ENCODE results near the gene CLDND2. TPM values are rescaled to one million over a fixed set of nuclear protein-coding genes. Genes with fewer than 3 reads are reported as not detected.
"Not testable (repeated sequence)": the region's sequence is repeated elsewhere in the genome, so short reads cannot be mapped to it uniquely, and the experiment has no call there.

Gene CLDND2
- total RNA-seq, 1 donor: not detected

DNA sequence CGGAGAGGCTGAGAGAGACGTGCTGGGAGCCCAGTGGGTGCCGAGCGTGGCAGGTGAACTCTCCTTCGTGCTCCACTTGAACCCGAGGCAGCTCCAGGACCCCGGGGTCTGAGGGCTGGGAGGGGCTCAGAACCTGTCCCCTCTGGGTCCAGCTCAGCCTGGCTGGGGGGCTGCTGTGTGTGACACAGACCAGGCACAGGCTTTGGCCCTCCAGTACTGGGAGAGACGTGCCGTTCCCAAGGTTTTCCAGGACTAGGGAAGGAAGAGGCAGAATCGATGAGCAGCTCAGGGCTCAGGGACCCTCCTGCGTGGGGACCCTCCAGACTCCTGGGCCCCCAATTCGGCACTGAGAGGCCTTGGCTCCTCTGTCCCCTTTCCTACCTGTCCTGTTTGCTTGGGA is 46.4 kb upstream of the CLDND2 start:
- Histone ChIP-seq H3K27me3 (ENCODE audit: insufficient read depth, low read length) (no peaks in the 10 kb centered on the region), H3K27ac (ENCODE audit: low read depth, low read length) (no peak overlapping the region), H3K79me2 (ENCODE audit: insufficient read depth, low read length) (no peaks in the 10 kb centered on the region), H3K9me3 (ENCODE audit: low read depth, low read length) (no peaks in the 10 kb centered on the region), H4K20me1 (ENCODE audit: insufficient read depth, low read length) (no peaks in the 10 kb centered on the region), H3K4me3 (ENCODE audit: insufficient read depth, low read length) (no peak overlapping the region), H2AFZ (ENCODE audit: low read length) (no peak overlapping the region), H3K36me3 (ENCODE audit: insufficient read depth, low read length) (no peaks in the 10 kb centered on the region), H3K4me2 (ENCODE audit: insufficient read depth, low read length) (no peak overlapping the region), H3K4me1 (ENCODE audit: insufficient read depth, low read length) (no peaks in the 10 kb centered on the region)
- no peak for DNase-seq (ENCODE audit: insufficient read length, low spot score, missing footprints)
- TF ChIP-seq, protein P1, sequence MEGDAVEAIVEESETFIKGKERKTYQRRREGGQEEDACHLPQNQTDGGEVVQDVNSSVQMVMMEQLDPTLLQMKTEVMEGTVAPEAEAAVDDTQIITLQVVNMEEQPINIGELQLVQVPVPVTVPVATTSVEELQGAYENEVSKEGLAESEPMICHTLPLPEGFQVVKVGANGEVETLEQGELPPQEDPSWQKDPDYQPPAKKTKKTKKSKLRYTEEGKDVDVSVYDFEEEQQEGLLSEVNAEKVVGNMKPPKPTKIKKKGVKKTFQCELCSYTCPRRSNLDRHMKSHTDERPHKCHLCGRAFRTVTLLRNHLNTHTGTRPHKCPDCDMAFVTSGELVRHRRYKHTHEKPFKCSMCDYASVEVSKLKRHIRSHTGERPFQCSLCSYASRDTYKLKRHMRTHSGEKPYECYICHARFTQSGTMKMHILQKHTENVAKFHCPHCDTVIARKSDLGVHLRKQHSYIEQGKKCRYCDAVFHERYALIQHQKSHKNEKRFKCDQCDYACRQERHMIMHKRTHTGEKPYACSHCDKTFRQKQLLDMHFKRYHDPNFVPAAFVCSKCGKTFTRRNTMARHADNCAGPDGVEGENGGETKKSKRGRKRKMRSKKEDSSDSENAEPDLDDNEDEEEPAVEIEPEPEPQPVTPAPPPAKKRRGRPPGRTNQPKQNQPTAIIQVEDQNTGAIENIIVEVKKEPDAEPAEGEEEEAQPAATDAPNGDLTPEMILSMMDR (IDR thresholded peaks at IDR 0.05; ENCODE audit: extremely low read depth, low read depth, low read length): no peak

DNA sequence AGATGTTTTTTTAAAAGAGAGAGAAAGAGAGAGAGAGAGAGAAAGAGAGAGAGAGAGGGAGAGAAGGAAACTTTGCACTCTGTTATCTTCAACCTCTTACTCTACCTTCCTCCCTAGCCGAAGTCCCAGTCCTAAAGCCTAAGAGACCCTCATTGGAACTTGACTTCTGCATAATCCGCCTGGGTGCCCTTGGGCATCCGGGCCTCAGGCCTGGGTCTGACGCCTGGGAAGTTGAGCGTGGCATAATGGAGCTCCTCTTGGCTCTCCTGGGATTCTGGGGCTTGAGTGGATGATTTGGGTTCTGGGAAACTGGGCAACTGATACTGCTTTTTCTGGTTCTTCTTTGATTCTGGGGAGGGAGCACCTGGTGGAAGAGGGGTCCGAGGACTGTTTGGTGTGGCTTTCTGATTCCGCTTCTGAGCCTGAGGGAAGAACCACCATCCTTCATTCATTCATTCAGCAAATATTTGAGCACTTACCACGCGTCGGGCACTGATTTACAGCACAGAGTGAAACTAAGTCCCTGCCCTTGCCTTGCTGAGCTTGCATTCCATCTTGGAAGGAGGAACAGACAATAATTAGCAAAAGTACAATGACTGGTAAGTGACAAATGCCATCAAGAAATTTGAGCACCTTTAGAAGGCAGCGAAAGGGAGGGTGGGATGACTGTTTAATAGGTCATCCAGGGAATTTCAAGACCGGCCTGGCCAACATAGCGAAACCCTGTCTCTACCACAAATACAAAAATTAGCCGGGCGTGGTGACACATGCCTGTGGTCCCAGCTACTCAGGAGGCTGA is 42.3 kb upstream of the CLDND2 start:
- Histone ChIP-seq H3K27ac (ENCODE audit: low read depth, low read length) (no peak overlapping the region), H3K4me1 (ENCODE audit: insufficient read depth, low read length) (no peaks in the 10 kb centered on the region), H3K36me3 (ENCODE audit: insufficient read depth, low read length) (no peaks in the 10 kb centered on the region), H4K20me1 (ENCODE audit: insufficient read depth, low read length) (no peaks in the 10 kb centered on the region), H2AFZ (ENCODE audit: low read length) (no peak overlapping the region), H3K4me2 (ENCODE audit: insufficient read depth, low read length) (no peak overlapping the region), H3K4me3 (ENCODE audit: insufficient read depth, low read length) (no peak overlapping the region), H3K79me2 (ENCODE audit: insufficient read depth, low read length) (no peaks in the 10 kb centered on the region), H3K27me3 (ENCODE audit: insufficient read depth, low read length) (no peaks in the 10 kb centered on the region), H3K9me3 (ENCODE audit: low read depth, low read length) (no peaks in the 10 kb centered on the region)
- TF ChIP-seq, protein P1 (IDR thresholded peaks at IDR 0.05; ENCODE audit: extremely low read depth, low read depth, low read length): no peak
- DNase-seq (ENCODE audit: insufficient read length, low spot score, missing footprints): no peak

DNA sequence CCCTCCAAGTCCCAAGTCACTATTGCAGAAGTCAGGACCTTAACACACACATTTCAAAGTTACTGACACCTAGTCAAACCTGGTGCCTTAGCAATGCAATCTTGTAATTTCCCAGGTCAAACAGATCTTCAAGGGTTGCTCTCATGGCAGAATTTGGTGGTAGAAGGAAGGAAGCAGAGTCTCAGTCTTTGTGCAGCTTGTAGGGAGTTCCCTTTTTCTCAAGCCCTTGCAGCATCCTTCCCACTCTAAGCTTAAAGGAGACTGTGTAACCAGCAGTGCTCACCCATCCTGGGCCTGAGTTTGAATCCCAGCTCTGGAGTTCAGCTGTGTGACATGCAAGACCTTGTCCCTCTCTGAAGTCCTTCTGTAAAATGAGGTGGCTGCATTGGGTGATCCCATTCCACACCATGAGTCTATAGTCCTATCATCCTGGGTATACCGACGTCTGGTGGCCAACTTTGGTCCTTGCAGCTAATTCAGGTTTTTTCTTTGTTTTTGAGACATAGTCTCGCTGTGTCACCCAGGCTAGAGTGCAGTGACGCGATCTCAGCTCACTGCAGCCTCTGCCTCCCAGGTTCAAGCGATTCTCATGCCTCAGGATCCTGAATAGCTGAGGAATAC is 38.8 kb upstream of the CLDND2 start:
- Histone ChIP-seq H3K4me2 (ENCODE audit: insufficient read depth, low read length) (no peak overlapping the region), H3K4me3 (ENCODE audit: insufficient read depth, low read length) (no peak overlapping the region), H3K4me1 (ENCODE audit: insufficient read depth, low read length) (no peaks in the 10 kb centered on the region), H3K79me2 (ENCODE audit: insufficient read depth, low read length) (no peaks in the 10 kb centered on the region), H3K9me3 (ENCODE audit: low read depth, low read length) (no peaks in the 10 kb centered on the region), H4K20me1 (ENCODE audit: insufficient read depth, low read length) (no peaks in the 10 kb centered on the region), H3K36me3 (ENCODE audit: insufficient read depth, low read length) (no peaks in the 10 kb centered on the region), H2AFZ (ENCODE audit: low read length) (no peak overlapping the region), H3K27ac (ENCODE audit: low read depth, low read length) (no peak overlapping the region), H3K27me3 (ENCODE audit: insufficient read depth, low read length) (no peaks in the 10 kb centered on the region)
- peak; percentile 90 for DNase-seq (ENCODE audit: insufficient read length, low spot score, missing footprints)
- TF ChIP-seq, protein P1 (IDR thresholded peaks at IDR 0.05; ENCODE audit: extremely low read depth, low read depth, low read length): peak; percentile 60

DNA sequence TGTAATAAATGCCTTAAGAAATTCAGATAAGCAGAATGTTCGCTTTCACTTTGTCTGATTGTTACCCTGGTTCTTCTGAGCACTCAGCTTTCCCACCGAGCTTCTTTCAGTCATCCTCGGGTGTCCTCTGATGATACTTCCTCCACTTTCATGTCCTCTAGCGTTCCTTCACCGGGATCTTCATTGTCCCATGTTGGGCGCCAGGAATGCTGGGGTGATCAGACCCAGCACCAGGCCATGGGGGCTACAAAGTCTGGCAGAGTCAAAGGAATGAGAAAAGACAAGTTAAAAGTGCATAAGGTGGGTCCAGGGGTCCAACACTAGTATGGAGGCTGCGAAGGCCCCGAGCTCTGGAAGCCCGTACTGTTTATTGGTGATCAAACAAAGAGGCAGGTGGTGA is 33.3 kb upstream of the CLDND2 start:
- TF ChIP-seq, protein P1 (IDR thresholded peaks at IDR 0.05; ENCODE audit: extremely low read depth, low read depth, low read length): no peak
- Histone ChIP-seq H3K27ac (ENCODE audit: low read depth, low read length) (no peak overlapping the region), H3K79me2 (ENCODE audit: insufficient read depth, low read length) (no peaks in the 10 kb centered on the region), H2AFZ (ENCODE audit: low read length) (no peak overlapping the region), H3K27me3 (ENCODE audit: insufficient read depth, low read length) (no peaks in the 10 kb centered on the region), H3K36me3 (ENCODE audit: insufficient read depth, low read length) (no peaks in the 10 kb centered on the region), H4K20me1 (ENCODE audit: insufficient read depth, low read length) (no peaks in the 10 kb centered on the region), H3K4me2 (ENCODE audit: insufficient read depth, low read length) (no peak overlapping the region), H3K4me1 (ENCODE audit: insufficient read depth, low read length) (no peaks in the 10 kb centered on the region), H3K4me3 (ENCODE audit: insufficient read depth, low read length) (no peak overlapping the region), H3K9me3 (ENCODE audit: low read depth, low read length) (no peaks in the 10 kb centered on the region)
- no peak for DNase-seq (ENCODE audit: insufficient read length, low spot score, missing footprints)

DNA sequence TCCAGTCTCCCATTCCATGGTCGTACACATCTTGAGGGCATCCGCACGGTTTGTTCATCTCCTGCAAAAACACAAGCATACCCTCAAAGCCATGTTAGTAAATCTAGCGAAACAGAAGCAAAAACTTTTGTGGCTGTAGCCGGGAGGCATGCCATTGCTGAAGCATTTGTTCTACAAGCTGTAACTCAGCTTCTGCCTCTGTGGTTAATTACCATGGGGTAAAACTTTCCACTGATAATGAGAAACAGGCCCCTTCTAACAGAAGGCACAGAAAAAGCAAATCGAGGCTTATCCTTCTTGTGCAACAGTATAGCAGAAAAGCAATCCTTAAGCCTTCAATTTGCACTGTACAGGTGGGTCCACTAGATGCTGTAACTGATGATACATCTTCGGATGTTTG is 31.1 kb upstream of the CLDND2 start:
- H3K27me3 ChIP-seq (ENCODE audit: insufficient read depth, low read length); H3K27ac ChIP-seq (ENCODE audit: low read depth, low read length); H3K36me3 ChIP-seq (ENCODE audit: insufficient read depth, low read length); H2AFZ ChIP-seq (ENCODE audit: low read length); DNase-seq (ENCODE audit: insufficient read length, low spot score, missing footprints); H3K9me3 ChIP-seq (ENCODE audit: low read depth, low read length); H3K4me1 ChIP-seq (ENCODE audit: insufficient read depth, low read length); H4K20me1 ChIP-seq (ENCODE audit: insufficient read depth, low read length); H3K4me3 ChIP-seq (ENCODE audit: insufficient read depth, low read length); H3K79me2 ChIP-seq (ENCODE audit: insufficient read depth, low read length); H3K4me2 ChIP-seq (ENCODE audit: insufficient read depth, low read length): not testable (repeated sequence)

Data from osteoblast (primary cell).